Pons (tissue), 1 donor: Measurements from ENCODE around the gene PTTG1IP.

Experiments used
- DNase-seq: peaks from one replicate; pipeline ENCODE4 v3.0.0-alpha.2; 2016; ENCODE audit warnings: low spot score

The PTTG1IP gene

DNA sequence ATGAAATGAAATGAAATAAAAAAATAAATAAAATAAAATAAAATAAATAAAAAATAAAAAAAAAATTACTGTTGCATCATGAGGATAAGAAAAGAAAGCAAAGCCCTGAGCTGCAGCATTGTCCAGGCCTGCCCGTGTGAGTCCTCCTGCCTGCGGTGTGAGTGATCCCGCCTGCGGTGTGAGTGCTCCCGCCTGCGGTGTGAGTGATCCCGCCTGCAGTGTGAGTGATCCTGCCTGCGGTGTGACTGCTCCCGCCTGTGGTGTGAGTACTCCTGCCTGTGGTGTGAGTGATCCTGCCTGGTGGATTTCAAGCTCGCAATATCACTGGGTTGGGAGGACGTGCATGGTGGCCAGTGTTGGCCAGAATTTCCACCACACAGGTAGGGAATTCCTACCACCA lies 22.4 kb upstream of the PTTG1IP start:
- no peak for DNase-seq

- DNase-seq = no peak
Observed at GRCh38 chr21:44894687-44895302, 21.3 kb upstream of the PTTG1IP start.

GRCh38 chr21:44893948-44894656 lies 20.6 kb upstream of the PTTG1IP start:
- no peak for DNase-seq

DNA sequence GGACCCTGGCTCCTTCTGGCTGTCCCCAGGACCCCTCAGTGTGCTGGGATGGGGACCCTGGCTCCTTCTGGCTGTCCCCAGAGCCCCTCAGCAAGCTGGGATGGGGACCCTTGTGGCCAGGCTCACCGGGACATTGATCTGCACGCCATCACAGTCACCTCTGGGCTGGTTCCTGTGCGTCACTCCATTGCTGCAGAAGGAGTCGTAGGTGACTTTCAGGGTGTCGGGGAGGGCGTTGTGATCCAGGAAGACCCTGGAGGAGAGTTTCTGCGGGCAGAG lies 19.7 kb upstream of the PTTG1IP start:
- no peak for DNase-seq

GRCh38 chr21:44892536-44893277 lies 19.2 kb upstream of the PTTG1IP start:
- no peak for DNase-seq

DNA sequence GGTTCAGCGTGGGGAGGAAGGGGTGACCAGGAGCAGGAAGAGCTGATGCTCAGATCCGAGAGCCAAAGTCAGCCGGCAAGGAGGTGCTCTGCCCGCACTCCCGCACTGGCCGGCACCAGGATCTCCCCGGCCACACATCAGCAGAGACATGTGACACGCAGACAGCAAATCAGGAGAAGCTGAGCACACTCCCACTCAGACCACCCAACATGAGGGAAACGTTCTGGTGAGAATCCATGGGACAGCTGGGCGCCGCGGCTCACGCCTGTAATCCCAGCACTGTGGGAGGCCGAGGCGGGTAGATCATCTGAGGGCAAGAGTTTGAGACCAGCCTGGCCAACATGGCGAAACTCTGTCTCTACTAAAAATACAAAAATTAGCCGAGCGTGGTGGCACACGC lies 18.6 kb upstream of the PTTG1IP start:
- DNase-seq = no peak

DNA sequence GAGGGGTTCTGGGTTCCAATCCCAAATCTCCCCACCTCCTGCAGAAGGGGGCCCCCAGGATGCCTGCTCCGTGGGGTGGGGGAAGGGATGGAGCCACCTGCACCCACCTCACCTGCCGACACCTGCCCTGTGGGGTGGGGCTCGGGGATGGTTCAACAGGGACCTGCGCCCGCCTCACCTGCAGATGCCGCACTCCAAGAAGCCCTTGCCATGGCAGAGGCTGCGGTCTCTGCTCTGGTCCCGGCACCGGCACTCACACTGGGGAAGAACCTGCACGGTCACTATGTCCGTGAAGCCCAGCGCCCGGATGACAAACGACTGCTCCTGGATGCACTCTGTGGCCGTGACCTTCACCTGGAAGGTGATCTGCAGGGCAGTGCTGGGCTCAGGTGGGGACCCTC lies 18.1 kb upstream of the PTTG1IP start:
- DNase-seq = no peak

- no peak for DNase-seq
Observed at GRCh38 chr21:44890961-44891541, 17.6 kb upstream of the PTTG1IP start.

- no peak for DNase-seq
Observed at GRCh38 chr21:44890338-44890931, 16.9 kb upstream of the PTTG1IP start.

- no peak for DNase-seq
Observed at GRCh38 chr21:44889625-44890337, 16.3 kb upstream of the PTTG1IP start.

DNA sequence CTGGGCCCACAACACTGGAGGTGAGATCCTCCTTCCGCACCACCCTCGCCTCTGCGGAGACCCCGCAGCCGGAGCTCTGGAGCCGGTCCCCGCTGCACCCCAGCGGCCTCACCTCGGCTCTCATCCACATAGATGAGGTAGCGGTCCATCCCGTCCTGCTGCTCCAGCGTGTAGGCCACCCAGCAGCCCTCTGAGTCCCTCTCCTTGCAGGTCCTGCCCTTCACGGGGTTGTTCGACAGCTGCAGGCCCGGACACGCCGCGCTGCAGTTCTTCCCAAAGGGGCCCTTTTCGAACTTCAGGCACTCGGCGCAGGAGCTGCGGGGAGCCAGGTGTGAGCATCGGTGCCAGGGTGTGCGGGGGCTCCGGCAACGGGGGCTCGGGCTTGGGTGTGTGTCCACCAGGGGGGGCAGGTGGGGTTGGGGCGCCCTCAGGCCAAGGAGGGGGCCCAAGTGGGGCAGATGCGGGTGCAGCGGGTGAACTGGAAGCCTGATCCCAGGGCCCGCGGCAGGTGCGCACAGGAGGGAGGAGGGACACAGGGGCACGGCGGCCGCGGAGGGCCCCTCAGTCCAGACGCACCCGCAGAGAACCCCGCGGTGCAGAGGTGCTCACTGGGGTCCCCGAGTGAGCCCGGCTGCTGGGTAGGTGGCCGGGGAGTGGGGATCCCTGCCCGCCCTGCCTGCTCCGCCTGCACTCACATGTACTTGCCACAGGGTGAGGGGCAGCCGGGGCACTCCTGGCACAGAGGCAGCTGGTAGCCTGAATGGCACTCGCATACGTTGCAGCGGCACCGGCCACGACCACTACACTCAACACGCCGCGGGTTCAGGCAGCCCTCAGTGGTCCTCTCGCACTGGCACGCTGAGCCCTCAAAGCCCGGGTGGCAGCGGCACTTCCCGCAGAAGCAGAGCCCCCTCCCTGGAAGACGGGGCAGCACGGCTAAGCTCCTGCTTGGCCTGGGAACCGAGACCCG lies 15.4 kb upstream of the PTTG1IP start:
- DNase-seq = no peak

GRCh38 chr21:44887807-44888580 lies 14.5 kb upstream of the PTTG1IP start:
- no peak for DNase-seq

- no peak for DNase-seq
Observed at GRCh38 chr21:44887126-44887806, 13.8 kb upstream of the PTTG1IP start.

DNA sequence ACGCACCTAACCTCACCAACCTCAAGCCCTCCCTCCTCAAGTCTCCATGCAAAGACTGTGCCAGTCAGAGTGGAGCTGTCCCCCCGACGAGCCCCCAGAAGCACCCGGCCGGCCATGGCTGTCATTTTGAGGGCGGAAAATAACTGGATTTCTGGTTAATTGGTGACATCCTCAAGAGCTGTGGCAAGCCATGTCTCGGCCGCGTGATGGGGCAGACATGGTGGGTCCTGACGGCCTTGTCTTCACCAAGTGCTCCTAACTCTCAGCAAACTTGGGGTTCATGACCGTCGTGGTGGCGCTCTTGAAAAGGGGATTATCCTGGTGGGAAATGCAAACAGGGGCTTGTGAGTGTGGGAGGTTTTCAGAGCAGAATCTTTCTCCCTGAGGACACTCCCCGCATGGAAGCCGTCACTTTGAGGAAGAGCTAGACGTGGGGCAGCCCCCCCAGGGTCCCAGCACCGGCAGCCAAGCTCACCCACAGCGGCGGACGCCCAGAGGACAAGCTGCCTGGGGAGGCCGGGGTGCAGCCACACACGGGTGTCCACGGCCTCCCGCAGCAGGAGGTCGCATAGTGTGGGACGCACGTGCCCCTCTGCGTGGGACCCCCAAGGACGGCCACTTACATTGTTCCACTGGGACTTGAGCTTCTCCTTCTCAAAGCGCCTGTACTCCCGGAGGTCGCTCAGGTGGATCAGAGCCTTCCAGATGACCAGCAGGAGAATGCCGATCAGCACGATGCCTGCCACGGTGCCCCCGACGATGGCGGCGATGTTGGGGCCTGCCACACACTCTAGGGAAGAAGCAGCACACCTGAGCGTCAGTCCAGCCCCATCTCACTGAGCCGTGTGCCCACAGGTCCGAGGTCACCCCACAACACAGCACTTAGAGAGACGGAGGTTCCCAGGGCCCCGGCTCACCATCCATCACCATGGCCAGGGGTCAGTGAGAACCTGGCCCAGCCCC lies 12.9 kb upstream of the PTTG1IP start:
- DNase-seq = no peak

DNA sequence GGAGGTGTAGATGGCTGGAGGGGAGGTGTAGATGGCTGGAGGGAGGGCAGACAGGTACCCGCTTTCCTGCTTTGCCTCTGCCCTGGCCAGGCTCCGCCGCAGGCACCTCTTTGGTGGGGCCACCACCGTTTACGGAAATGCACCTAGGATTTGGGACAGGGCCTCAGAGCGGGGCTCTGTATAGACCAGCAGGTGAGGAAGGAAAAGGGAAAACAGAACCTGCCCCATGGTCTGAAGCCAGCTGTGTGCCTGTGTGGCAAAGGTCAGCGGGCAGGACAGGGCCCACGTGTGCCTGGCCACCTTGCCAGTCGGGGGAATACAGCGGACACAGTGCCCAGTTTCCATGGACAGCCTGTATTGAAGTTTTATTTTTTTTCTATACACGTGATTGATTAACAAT lies 12.1 kb upstream of the PTTG1IP start:
- DNase-seq = no peak

GRCh38 chr21:44884097-44884496 lies 10.6 kb upstream of the PTTG1IP start:
- DNase-seq = no peak

- no peak for DNase-seq
Observed at GRCh38 chr21:44883250-44883649, 9.8 kb upstream of the PTTG1IP start.

DNA sequence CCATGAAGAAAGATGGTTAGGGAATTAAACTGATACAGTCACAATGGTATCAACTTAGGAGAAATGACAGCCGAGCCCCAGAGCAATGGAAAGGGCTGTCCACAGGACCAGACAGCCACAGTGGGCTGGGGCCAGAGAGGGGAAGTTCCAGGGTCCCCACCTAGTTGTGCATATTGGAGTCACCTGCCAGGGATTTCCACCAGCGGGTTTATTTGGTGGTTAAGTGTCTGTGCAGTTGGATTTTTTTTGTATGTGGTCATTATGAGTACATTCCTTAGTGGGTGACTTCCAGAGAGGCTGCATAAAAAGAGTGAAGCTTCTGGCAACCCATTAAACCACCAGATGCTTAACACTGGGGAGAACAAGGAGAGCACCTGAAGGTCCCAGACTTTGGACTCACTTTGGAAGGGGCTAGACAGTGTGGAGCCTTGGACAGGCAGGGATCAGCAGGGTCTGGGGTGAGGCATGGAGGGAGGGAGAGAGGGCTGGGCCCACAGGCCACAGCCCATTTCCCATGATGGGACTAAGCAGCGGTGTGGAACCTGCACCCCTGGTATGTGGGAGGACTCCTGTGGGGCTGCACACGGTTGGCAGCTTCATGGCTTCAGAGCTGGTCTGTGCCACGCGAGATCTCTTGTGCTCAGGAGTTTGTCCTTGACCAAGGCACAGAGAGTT lies 7.8 kb upstream of the PTTG1IP start:
- no peak for DNase-seq
